ENCODE results near the gene MACROD2. TPM values are rescaled to one million over a fixed set of nuclear protein-coding genes. Genes with fewer than 3 reads are reported as not detected.

MACROD2 gene
- total and polyA plus RNA-seq, 4 donors: 13.0 to 67.1 (median 20.7) TPM

DNA sequence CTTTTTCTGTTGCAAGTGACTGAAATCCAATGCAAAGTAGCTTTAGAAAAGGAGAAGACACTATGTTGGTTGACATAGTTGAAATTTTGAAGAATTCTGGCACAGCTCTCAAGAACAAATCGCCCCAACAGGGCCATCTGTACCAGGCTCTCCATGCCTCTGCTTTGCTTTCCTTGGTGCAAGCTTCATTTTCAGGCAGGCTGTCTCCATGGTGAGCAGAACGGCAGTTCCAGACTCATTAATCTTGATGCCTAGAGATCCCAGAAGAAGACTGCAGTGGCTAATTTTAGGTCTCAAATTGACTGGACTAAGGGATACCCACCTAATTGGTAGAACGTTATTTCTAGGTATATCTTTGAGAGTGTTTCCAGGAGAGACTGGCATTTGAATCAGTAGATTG is 1292.8 kb downstream of the MACROD2 start:
- ATAC-seq (ENCODE audit: insufficient read depth, low FRiP score) (no peak), DNase-seq (no peak)
- Histone ChIP-seq H3K9me3 (ENCODE audit: control insufficient read depth in 4 of 4, insufficient read depth in 3 of 4, low read length in 3 of 4) (no peaks in the 10 kb centered on the region), H3K36me3 (ENCODE audit: control insufficient read depth in 4 of 4, insufficient read depth in 4 of 4, low read length in 4 of 4) (no peaks in the 10 kb centered on the region), H3K4me1 (ENCODE audit: control insufficient read depth in 5 of 5, insufficient read depth in 5 of 5, low read length in 5 of 5) (no peaks in the 10 kb centered on the region), H3K9ac (ENCODE audit: insufficient read depth in 1 of 2, low read length in 2 of 2) (no peak overlapping the region), H3K27ac (ENCODE audit: low read depth in 1 of 2, low read length in 1 of 2) (no peak overlapping the region), H3K4me3 (no peak overlapping the region), H3K27me3 (ENCODE audit: control insufficient read depth in 3 of 3, insufficient read depth in 3 of 3, low read length in 2 of 3) (no peaks in the 10 kb centered on the region)
- WGBS, 2 donors: 85 to 90% methylated on average over 3 of the region's 3 CpGs
- TF ChIP-seq, protein P1, sequence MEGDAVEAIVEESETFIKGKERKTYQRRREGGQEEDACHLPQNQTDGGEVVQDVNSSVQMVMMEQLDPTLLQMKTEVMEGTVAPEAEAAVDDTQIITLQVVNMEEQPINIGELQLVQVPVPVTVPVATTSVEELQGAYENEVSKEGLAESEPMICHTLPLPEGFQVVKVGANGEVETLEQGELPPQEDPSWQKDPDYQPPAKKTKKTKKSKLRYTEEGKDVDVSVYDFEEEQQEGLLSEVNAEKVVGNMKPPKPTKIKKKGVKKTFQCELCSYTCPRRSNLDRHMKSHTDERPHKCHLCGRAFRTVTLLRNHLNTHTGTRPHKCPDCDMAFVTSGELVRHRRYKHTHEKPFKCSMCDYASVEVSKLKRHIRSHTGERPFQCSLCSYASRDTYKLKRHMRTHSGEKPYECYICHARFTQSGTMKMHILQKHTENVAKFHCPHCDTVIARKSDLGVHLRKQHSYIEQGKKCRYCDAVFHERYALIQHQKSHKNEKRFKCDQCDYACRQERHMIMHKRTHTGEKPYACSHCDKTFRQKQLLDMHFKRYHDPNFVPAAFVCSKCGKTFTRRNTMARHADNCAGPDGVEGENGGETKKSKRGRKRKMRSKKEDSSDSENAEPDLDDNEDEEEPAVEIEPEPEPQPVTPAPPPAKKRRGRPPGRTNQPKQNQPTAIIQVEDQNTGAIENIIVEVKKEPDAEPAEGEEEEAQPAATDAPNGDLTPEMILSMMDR (IDR thresholded peaks at IDR 0.05; ENCODE audit: control extremely low read depth, extremely low read depth): no peak

- no peaks in the 10 kb centered on the region for H3K36me3 ChIP-seq (ENCODE audit: control insufficient read depth in 4 of 4, insufficient read depth in 4 of 4, low read length in 4 of 4)
- WGBS, 2 donors: 48 to 71% methylated on average over 4 of the region's 4 CpGs
- no peaks in the 10 kb centered on the region for H3K4me1 ChIP-seq (ENCODE audit: control insufficient read depth in 5 of 5, insufficient read depth in 5 of 5, low read length in 5 of 5)
- DNase-seq: no peak
- ATAC-seq (ENCODE audit: insufficient read depth, low FRiP score): peak; percentile 27
- no peaks in the 10 kb centered on the region for H3K27me3 ChIP-seq (ENCODE audit: control insufficient read depth in 3 of 3, insufficient read depth in 3 of 3, low read length in 2 of 3)
- H3K9me3 ChIP-seq (ENCODE audit: control insufficient read depth in 4 of 4, insufficient read depth in 3 of 4, low read length in 3 of 4): no peaks in the 10 kb centered on the region
- no peak overlapping the region for H3K9ac ChIP-seq (ENCODE audit: insufficient read depth in 1 of 2, low read length in 2 of 2)
- no peak overlapping the region for H3K27ac ChIP-seq (ENCODE audit: low read depth in 1 of 2, low read length in 1 of 2)
- TF ChIP-seq, protein P1 (IDR thresholded peaks at IDR 0.05; ENCODE audit: control extremely low read depth, extremely low read depth): no peak
- H3K4me3 ChIP-seq: no peak overlapping the region
These were observed 1294.0 kb downstream of the MACROD2 start for GRCh38 chr20:15289337-15289736.

GRCh38 chr20:15292405-15292804 is 1297.1 kb downstream of the MACROD2 start:
- H3K9me3 ChIP-seq (ENCODE audit: control insufficient read depth in 4 of 4, insufficient read depth in 3 of 4, low read length in 3 of 4): no peaks in the 10 kb centered on the region
- H3K4me1 ChIP-seq (ENCODE audit: control insufficient read depth in 5 of 5, insufficient read depth in 5 of 5, low read length in 5 of 5): no peaks in the 10 kb centered on the region
- DNase-seq (no peak), ATAC-seq (ENCODE audit: insufficient read depth, low FRiP score) (no peak)
- H3K9ac ChIP-seq (ENCODE audit: insufficient read depth in 1 of 2, low read length in 2 of 2): no peak overlapping the region
- no peaks in the 10 kb centered on the region for H3K27me3 ChIP-seq (ENCODE audit: control insufficient read depth in 3 of 3, insufficient read depth in 3 of 3, low read length in 2 of 3)
- H3K27ac ChIP-seq (ENCODE audit: low read depth in 1 of 2, low read length in 1 of 2): no peak overlapping the region
- no peaks in the 10 kb centered on the region for H3K36me3 ChIP-seq (ENCODE audit: control insufficient read depth in 4 of 4, insufficient read depth in 4 of 4, low read length in 4 of 4)
- no peak overlapping the region for H3K4me3 ChIP-seq
- 85 to 86% methylated on average over 4 of the region's 4 CpGs for whole genome bisulfite sequencing, 2 donors
- TF ChIP-seq, protein P1 (IDR thresholded peaks at IDR 0.05; ENCODE audit: control extremely low read depth, extremely low read depth): no peak

GRCh38 chr20:15296422-15296821 is 1301.1 kb downstream of the MACROD2 start:
- Histone ChIP-seq H3K4me1 (ENCODE audit: control insufficient read depth in 5 of 5, insufficient read depth in 5 of 5, low read length in 5 of 5) (peaks cover 0 to 3% (median 0%) of the 10 kb centered on the region in 5 donors), H3K36me3 (ENCODE audit: control insufficient read depth in 4 of 4, insufficient read depth in 4 of 4, low read length in 4 of 4) (no peaks in the 10 kb centered on the region), H3K9me3 (ENCODE audit: control insufficient read depth in 4 of 4, insufficient read depth in 3 of 4, low read length in 3 of 4) (peaks cover 0 to 2% (median 0%) of the 10 kb centered on the region in 4 donors), H3K27ac (ENCODE audit: low read depth in 1 of 2, low read length in 1 of 2) (no peak overlapping the region), H3K27me3 (ENCODE audit: control insufficient read depth in 3 of 3, insufficient read depth in 3 of 3, low read length in 2 of 3) (no peaks in the 10 kb centered on the region), H3K9ac (ENCODE audit: insufficient read depth in 1 of 2, low read length in 2 of 2) (no peak overlapping the region), H3K4me3 (no peak overlapping the region)
- TF ChIP-seq, protein P1 (IDR thresholded peaks at IDR 0.05; ENCODE audit: control extremely low read depth, extremely low read depth): no peak
- DNase-seq (peak in 1 of 3 donors; percentile 4), ATAC-seq (ENCODE audit: insufficient read depth, low FRiP score) (no peak)

Data from lung (tissue), 12 donors.